ENCODE data around the gene MRPL4. TPM values are rescaled to one million over a fixed set of nuclear protein-coding genes. Genes with fewer than 3 reads are reported as not detected.

The MRPL4 gene
- total RNA-seq, 2 donors from 2014 or later, result 66.0 to 69.2 TPM

GRCh38 chr19:10227026-10227971 is 24.7 kb upstream of the MRPL4 start:
- no peaks in the 10 kb centered on the region for H3K36me3 ChIP-seq (ENCODE audit: control insufficient read depth, insufficient read depth, low read length)
- H3K27me3 Mint-ChIP-seq (ENCODE audit: insufficient read depth), result no peaks in the 10 kb centered on the region
- H3K9ac ChIP-seq (ENCODE audit: extremely low read depth, low read length, poor library complexity, severe bottlenecking), result no peak overlapping the region
- peaks cover 10% of the 10 kb centered on the region for H3K36me3 Mint-ChIP-seq (ENCODE audit: low read depth)
- H3K27me3 ChIP-seq (ENCODE audit: control insufficient read depth, insufficient read depth, low read length, poor library complexity, severe bottlenecking), result no peaks in the 10 kb centered on the region
- H3K27ac ChIP-seq (ENCODE audit: low read depth, low read length), result peak overlapping the region; percentile 81
- H3K27ac Mint-ChIP-seq, result no peak overlapping the region
- no peak overlapping the region for H3K4me3 Mint-ChIP-seq
- peak; percentile 26 for TF ChIP-seq CTCF (conservative IDR thresholded peaks at IDR 0.05)
- H3K9me3 ChIP-seq (ENCODE audit: control insufficient read depth, low read length), result no peaks in the 10 kb centered on the region
- H3K4me1 Mint-ChIP-seq, result no peaks in the 10 kb centered on the region
- no peak overlapping the region for H3K4me3 ChIP-seq (ENCODE audit: low read length)
- WGBS, 2 experiments (ENCODE audit: insufficient coverage in 1 of 2, insufficient read length in 1 of 2), result 90 to 93% methylated on average over 8 to 28 of the region's 28 CpGs
- no peaks in the 10 kb centered on the region for H3K9me3 Mint-ChIP-seq
- H3K4me1 ChIP-seq (ENCODE audit: control insufficient read depth, insufficient read depth, low read length), result no peaks in the 10 kb centered on the region
- peak; percentile 72 for DNase-seq

DNA sequence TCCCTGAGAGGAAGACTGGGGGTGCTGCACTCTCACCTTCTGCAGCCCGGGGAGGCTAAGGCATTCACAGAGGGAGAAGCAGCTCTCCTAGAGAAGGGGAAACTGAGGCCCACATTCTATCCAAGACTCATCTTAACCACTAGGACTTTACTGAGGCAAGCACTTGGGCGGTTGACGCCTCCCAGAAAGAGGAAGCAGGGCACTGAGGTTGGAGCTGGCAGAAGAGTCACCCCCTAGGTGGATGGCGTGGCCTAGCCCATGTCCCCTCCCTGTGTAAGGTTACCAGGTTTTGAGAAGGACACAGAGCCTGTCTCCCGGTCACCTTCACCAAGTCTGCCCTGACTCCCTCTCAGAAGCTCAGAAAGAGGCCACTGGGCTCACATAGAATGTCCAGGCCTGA is 23.6 kb upstream of the MRPL4 start:
- no peaks in the 10 kb centered on the region for H3K9me3 Mint-ChIP-seq
- TF ChIP-seq CTCF (conservative IDR thresholded peaks at IDR 0.05), result no peak
- no peaks in the 10 kb centered on the region for H3K27me3 Mint-ChIP-seq (ENCODE audit: insufficient read depth)
- Histone ChIP-seq H3K27ac (ENCODE audit: low read depth, low read length) (no peak overlapping the region), H3K36me3 (ENCODE audit: control insufficient read depth, insufficient read depth, low read length) (no peaks in the 10 kb centered on the region), H3K9me3 (ENCODE audit: control insufficient read depth, low read length) (no peaks in the 10 kb centered on the region), H3K4me3 (ENCODE audit: low read length) (no peak overlapping the region), H3K9ac (ENCODE audit: extremely low read depth, low read length, poor library complexity, severe bottlenecking) (no peak overlapping the region), H3K4me1 (ENCODE audit: control insufficient read depth, insufficient read depth, low read length) (no peaks in the 10 kb centered on the region), H3K27me3 (ENCODE audit: control insufficient read depth, insufficient read depth, low read length, poor library complexity, severe bottlenecking) (no peaks in the 10 kb centered on the region)
- DNase-seq, result no peak
- H3K27ac Mint-ChIP-seq, result no peak overlapping the region
- no peak overlapping the region for H3K4me3 Mint-ChIP-seq
- H3K36me3 Mint-ChIP-seq (ENCODE audit: low read depth), result peaks cover 7% of the 10 kb centered on the region
- 80 to 98% methylated on average over 4 to 5 of the region's 5 CpGs for WGBS, 2 experiments (ENCODE audit: insufficient coverage in 1 of 2, insufficient read length in 1 of 2)
- H3K4me1 Mint-ChIP-seq, result no peaks in the 10 kb centered on the region

- peaks cover 5% of the 10 kb centered on the region for H3K36me3 Mint-ChIP-seq (ENCODE audit: low read depth)
- no peak overlapping the region for H3K4me3 Mint-ChIP-seq
- no peaks in the 10 kb centered on the region for H3K4me1 Mint-ChIP-seq
- H3K36me3 ChIP-seq (ENCODE audit: control insufficient read depth, insufficient read depth, low read length), result no peaks in the 10 kb centered on the region
- TF ChIP-seq CTCF (conservative IDR thresholded peaks at IDR 0.05), result peak; percentile 74
- H3K4me1 ChIP-seq (ENCODE audit: control insufficient read depth, insufficient read depth, low read length), result no peaks in the 10 kb centered on the region
- H3K27ac Mint-ChIP-seq, result no peak overlapping the region
- no peak overlapping the region for H3K27ac ChIP-seq (ENCODE audit: low read depth, low read length)
- H3K9ac ChIP-seq (ENCODE audit: extremely low read depth, low read length, poor library complexity, severe bottlenecking), result no peak overlapping the region
- H3K4me3 ChIP-seq (ENCODE audit: low read length), result no peak overlapping the region
- 85 to 86% methylated on average over 2 of the region's 2 CpGs for WGBS, 2 experiments (ENCODE audit: insufficient coverage in 1 of 2, insufficient read length in 1 of 2)
- H3K27me3 Mint-ChIP-seq (ENCODE audit: insufficient read depth), result no peaks in the 10 kb centered on the region
- peak; percentile 77 for DNase-seq
- no peaks in the 10 kb centered on the region for H3K9me3 Mint-ChIP-seq
- H3K27me3 ChIP-seq (ENCODE audit: control insufficient read depth, insufficient read depth, low read length, poor library complexity, severe bottlenecking), result no peaks in the 10 kb centered on the region
- H3K9me3 ChIP-seq (ENCODE audit: control insufficient read depth, low read length), result no peaks in the 10 kb centered on the region
Measured at GRCh38 chr19:10228920-10229319, 23.1 kb upstream of the MRPL4 start.

Data from endodermal cell (in vitro differentiated cells).